Uterus (tissue), 4 donors: ENCODE data around the gene NR3C2. TPM values are rescaled to one million over a fixed set of nuclear protein-coding genes. Genes with fewer than 3 reads are reported as not detected.

Experiments used
- DNase-seq, 2 donors: peaks; one replicate each; pipeline ENCODE4 v3.0.0-alpha.2; 2019 to 2020
- H3K27ac ChIP-seq, 2 donors: fragments of 200-600 bp; sonication (generic); 1 replicate in 1 of 2; 2 replicates in 1 of 2; pipeline ENCODE4 v1.5.1; 2016 to 2018
- H3K27me3 ChIP-seq, 2 donors: fragments of 200-600 bp; sonication (generic); one replicate each; pipeline ENCODE4 v1.5.1; 2018 to 2019; ENCODE audit warnings: control low read depth in 1 of 2
- H3K36me3 ChIP-seq, 2 donors: fragments of 200-600 bp; sonication (generic); one replicate each; pipeline ENCODE4 v1.5.1; 2019; ENCODE audit warnings: control low read depth in 1 of 2
- H3K4me1 ChIP-seq, 2 donors: fragments of 200-600 bp; sonication (generic); one replicate each; pipeline ENCODE4 v1.5.1; 2018 to 2019; ENCODE audit warnings: control low read depth in 1 of 2
- H3K4me3 ChIP-seq, 2 donors: fragments of 200-600 bp; sonication (generic); 1 replicate in 1 of 2; 2 replicates in 1 of 2; pipeline ENCODE4 v1.5.1; 2018 to 2019; ENCODE audit warnings: mild to moderate bottlenecking in 1 of 2
- H3K9me3 ChIP-seq, 2 donors: fragments of 200-600 bp; sonication (generic); one replicate each; pipeline ENCODE4 v1.5.1; 2019; ENCODE audit warnings: control low read depth in 1 of 2
- POLR2A ChIP-seq, 2 donors: fragments of 450-650 bp; IDR thresholded peaks; one replicate each; pipeline ENCODE4 v1.6.1; 2016; ENCODE audit warnings: antibody characterized with exemption in 2 of 2, mild to moderate bottlenecking in 1 of 2, moderate library complexity in 1 of 2
- intact Hi-C: fragments of 100-400 bp; cut with DNase I; formaldehyde crosslinking; loops from one replicate; pipeline ENCODE4 v1.15.1; 2023; ENCODE audit warnings: low total_unique reads
- total RNA-seq, 4 donors: library from RNA; depleted of rRNA in 3 of 4; stranded (reverse); fragments of >200 nt in 3 of 4; gene quantifications; one replicate each; pipeline versions ENCODE4 v1.1.0 to v1.2.4, GENCODE V29; 2014 to 2023
- TF ChIP-seq, protein P1 (sequence below), 4 experiments: fragments of 200-600 bp in 2 of 4; fragments of 450-650 bp in 2 of 4; sonication (generic) in 2 of 4; IDR thresholded peaks; one replicate each; pipeline ENCODE4 v1.5.1; 2016 to 2019; ENCODE audit warnings: antibody characterized with exemption in 4 of 4, mild to moderate bottlenecking in 2 of 4, moderate library complexity in 1 of 4
- donor health status: DM: yes; HTN: yes; CAD: no.

Gene NR3C2
- total RNA-seq, 4 donors from 2014 or later = 10.0 to 46.7 (median 12.5) TPM

DNA sequence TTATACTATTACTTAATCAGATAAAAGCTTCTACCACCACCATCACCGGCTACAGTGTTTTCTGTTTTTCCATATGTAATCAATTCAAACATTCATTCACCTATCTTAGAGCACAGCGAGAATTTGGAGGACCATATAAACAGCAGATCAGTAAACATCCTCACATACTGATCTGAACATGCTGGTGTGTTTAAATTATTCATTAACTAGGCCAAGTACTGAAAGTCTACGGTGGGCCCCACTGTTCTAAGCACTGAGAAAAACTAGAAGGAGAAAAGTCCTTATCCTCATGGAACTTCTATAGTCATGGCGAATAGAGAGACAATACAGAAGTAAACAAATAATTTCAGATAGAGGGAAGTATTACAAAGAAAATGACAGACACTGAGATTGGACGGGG lies 176.6 kb downstream of the NR3C2 start:
- intact Hi-C loops = no loop called here
- no peak for DNase-seq
- no peak for TF ChIP-seq POLR2A (IDR thresholded peaks at IDR 0.05)
- TF ChIP-seq, protein P1, sequence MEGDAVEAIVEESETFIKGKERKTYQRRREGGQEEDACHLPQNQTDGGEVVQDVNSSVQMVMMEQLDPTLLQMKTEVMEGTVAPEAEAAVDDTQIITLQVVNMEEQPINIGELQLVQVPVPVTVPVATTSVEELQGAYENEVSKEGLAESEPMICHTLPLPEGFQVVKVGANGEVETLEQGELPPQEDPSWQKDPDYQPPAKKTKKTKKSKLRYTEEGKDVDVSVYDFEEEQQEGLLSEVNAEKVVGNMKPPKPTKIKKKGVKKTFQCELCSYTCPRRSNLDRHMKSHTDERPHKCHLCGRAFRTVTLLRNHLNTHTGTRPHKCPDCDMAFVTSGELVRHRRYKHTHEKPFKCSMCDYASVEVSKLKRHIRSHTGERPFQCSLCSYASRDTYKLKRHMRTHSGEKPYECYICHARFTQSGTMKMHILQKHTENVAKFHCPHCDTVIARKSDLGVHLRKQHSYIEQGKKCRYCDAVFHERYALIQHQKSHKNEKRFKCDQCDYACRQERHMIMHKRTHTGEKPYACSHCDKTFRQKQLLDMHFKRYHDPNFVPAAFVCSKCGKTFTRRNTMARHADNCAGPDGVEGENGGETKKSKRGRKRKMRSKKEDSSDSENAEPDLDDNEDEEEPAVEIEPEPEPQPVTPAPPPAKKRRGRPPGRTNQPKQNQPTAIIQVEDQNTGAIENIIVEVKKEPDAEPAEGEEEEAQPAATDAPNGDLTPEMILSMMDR (IDR thresholded peaks at IDR 0.05) = no peak
- H3K36me3 ChIP-seq = no peaks in the 10 kb centered on the region
- H3K4me1 ChIP-seq = no peaks in the 10 kb centered on the region
- H3K9me3 ChIP-seq = no peaks in the 10 kb centered on the region
- no peaks in the 10 kb centered on the region for H3K27me3 ChIP-seq
- no peak overlapping the region for H3K4me3 ChIP-seq
- H3K27ac ChIP-seq = no peak overlapping the region

DNA sequence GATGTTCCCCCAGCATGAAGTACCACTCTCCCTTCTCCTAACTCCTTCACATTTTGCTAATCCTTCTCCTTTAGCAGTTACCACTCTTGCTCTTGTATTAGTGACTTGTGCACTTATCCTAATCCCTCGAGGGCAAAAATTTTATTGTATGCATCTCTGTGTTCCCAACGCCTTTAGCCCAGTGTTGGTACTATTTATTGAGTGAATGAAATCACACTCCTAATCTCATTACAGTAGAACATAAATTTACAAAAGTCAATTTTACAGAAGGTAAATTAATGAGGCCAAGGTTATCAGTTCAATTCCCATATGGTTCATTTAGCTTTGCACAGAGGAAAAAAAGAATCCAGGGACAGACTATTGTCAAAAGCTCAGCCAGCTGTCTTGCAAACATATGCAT lies 178.4 kb downstream of the NR3C2 start:
- H3K4me1 ChIP-seq = no peaks in the 10 kb centered on the region
- H3K9me3 ChIP-seq = no peaks in the 10 kb centered on the region
- DNase-seq = no peak

DNA sequence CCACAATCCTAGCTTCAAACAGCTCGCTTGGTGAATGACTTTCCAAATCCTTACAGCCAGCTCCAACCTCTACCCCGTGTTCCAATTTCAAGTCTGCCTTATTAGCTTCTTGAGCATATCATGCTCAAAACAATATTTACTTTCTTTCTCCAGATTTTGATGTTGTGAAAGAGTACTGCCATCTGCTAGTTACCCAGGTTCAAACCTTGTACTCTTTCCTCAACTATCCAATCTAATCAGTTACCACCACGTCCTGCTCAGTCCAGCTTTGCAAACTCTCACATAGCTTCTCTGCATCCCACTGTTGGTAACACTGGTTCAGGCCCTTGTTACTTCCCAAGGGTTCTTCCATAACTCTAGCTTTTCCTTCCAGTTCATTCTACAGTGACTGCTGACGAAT lies 179.1 kb downstream of the NR3C2 start:
- intact Hi-C loops = no loop called here
- no peak overlapping the region for H3K4me3 ChIP-seq
- no peaks in the 10 kb centered on the region for H3K9me3 ChIP-seq
- TF ChIP-seq, protein P1 (IDR thresholded peaks at IDR 0.05) = no peak
- TF ChIP-seq POLR2A (IDR thresholded peaks at IDR 0.05) = no peak
- no peak overlapping the region for H3K27ac ChIP-seq
- H3K36me3 ChIP-seq = no peaks in the 10 kb centered on the region
- H3K4me1 ChIP-seq = no peaks in the 10 kb centered on the region
- H3K27me3 ChIP-seq = no peaks in the 10 kb centered on the region
- DNase-seq = no peak

More for the DNA sequence above, 178.4 kb downstream of the NR3C2 start:
- no peak overlapping the region for H3K4me3 ChIP-seq
- TF ChIP-seq, protein P1 (IDR thresholded peaks at IDR 0.05) = no peak
- no peak for TF ChIP-seq POLR2A (IDR thresholded peaks at IDR 0.05)
- intact Hi-C loops = no loop called here
- no peaks in the 10 kb centered on the region for H3K36me3 ChIP-seq
- H3K27me3 ChIP-seq = no peaks in the 10 kb centered on the region
- H3K27ac ChIP-seq = no peak overlapping the region

DNA sequence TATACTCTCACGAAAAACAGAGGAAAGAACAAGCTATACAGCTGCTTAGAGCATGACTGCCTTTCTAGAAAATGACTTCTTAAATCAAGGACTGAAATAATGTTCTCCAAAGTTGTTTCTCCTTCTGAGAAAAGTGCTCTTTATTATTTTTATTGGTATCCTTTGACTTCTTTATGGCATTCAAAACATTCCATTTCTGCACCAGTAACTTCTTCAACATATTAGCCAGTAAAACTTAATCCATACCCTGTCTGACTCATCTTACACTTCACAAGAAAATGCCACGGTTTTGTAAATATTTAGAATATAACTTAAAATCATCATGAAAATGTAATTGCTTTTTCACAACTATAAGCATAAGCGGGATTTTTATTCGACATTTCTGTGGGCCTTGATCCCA lies 180.4 kb downstream of the NR3C2 start:
- intact Hi-C loops = no loop called here
- TF ChIP-seq POLR2A (IDR thresholded peaks at IDR 0.05) = no peak
- Histone ChIP-seq H3K4me1 (no peaks in the 10 kb centered on the region), H3K27ac (no peak overlapping the region), H3K9me3 (no peaks in the 10 kb centered on the region), H3K27me3 (no peaks in the 10 kb centered on the region), H3K36me3 (no peaks in the 10 kb centered on the region), H3K4me3 (no peak overlapping the region)
- no peak for DNase-seq

DNA sequence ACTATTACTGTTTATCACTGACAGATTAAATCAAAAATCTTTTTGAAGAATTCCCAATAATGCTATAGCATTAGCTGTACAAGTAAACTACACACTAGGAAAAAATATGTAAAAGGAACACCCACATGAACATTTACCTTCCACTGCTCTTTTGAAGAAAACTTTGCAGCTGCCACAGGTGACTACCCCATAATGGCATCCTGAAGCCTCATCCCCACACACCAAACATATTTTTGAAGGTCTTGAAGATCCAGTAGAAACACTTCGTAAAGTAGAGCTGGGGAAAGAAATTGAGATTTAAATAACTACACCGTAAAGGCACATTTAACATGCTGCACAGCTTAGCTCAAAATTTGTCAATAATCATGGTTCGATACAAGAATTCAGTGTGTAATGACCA lies 182.4 kb downstream of the NR3C2 start:
- no peak for DNase-seq
- TF ChIP-seq POLR2A (IDR thresholded peaks at IDR 0.05) = no peak
- TF ChIP-seq, protein P1 (IDR thresholded peaks at IDR 0.05) = no peak

DNA sequence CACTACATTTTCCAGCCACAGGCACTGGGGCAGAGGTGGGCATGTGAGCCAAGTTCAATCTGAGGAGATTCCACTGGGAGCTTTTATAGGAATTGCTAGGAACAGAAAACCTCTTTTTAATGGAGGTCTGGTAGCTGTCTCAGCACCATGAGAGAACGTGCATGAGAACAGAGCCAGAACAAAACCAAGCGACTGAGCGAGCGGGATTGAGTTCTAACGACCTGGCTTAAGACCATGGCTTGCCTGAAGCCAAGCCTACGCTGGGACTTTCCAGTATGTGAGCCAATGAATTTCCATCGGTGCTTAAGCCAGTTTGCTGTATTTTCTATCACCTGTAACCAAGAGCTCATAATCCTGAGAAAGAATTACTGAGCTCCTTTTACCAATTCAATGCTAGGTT lies 183.7 kb downstream of the NR3C2 start:
- TF ChIP-seq, protein P1 (IDR thresholded peaks at IDR 0.05) = no peak
- TF ChIP-seq POLR2A (IDR thresholded peaks at IDR 0.05) = no peak
- H3K27me3 ChIP-seq = no peaks in the 10 kb centered on the region
- no peak overlapping the region for H3K4me3 ChIP-seq
- DNase-seq = peak in 1 of 2 donors; percentile 22
- no peak overlapping the region for H3K27ac ChIP-seq
- intact Hi-C loops = no loop called here
- no peaks in the 10 kb centered on the region for H3K4me1 ChIP-seq
- no peaks in the 10 kb centered on the region for H3K36me3 ChIP-seq
- no peaks in the 10 kb centered on the region for H3K9me3 ChIP-seq

More for the DNA sequence above, 182.4 kb downstream of the NR3C2 start:
- Histone ChIP-seq H3K4me1 (no peaks in the 10 kb centered on the region), H3K4me3 (no peak overlapping the region), H3K27me3 (no peaks in the 10 kb centered on the region), H3K27ac (no peak overlapping the region), H3K36me3 (no peaks in the 10 kb centered on the region), H3K9me3 (no peaks in the 10 kb centered on the region)
- intact Hi-C loops = no loop called here
